ENCODE measurements around the gene UBE2F. TPM values are rescaled to one million over a fixed set of nuclear protein-coding genes. Genes with fewer than 3 reads are reported as not detected.

Gene UBE2F
- total and polyA plus RNA-seq, 2 of the 4 experiments (the other 2 are of a cell fraction) = 44.6 to 59.8 TPM

DNA sequence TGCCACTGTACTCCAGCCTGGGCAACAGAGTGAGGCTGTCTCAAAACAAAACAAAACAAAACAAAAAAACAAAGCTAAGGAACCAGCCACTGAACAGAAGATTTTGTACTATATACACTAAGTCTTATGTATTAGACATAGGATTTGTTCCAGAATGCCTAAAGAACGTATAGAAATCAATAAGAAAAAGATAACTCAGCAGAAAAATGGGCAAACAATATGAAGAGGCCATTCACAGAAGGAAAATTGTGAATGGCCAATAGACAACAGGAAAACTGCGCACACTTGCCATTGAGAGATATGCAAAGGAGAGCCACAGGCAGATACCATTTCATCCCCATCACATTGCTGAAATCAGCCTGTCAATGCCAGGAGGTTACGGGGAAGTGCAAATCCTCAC is 14.9 kb upstream of the UBE2F start:
- H2BK120ac ChIP-seq (ENCODE audit: low read depth, low read length) = no peak overlapping the region
- ATAC-seq (ENCODE audit: low read depth) = no peak
- no peaks in the 10 kb centered on the region; the same call in 1 of the 2 replicates for H3K9me3 ChIP-seq (ENCODE audit: control insufficient read depth, insufficient read depth, low read length)
- CTCF ChIA-PET = no interaction called here
- dilution Hi-C loops (cut with HindIII; ENCODE audit: low sequenced_read_pairs, unreplicated experiment) = no loop called here
- no peak overlapping the region for H3K4me3 ChIP-seq (ENCODE audit: insufficient read depth, low read depth, low read length)
- H3K18ac ChIP-seq (ENCODE audit: low read depth, low read length) = no peak overlapping the region
- no peak overlapping the region for H3K27ac ChIP-seq (ENCODE audit: insufficient read depth, low read length)
- H4K91ac ChIP-seq (ENCODE audit: insufficient read depth, low read depth, low read length) = no peak overlapping the region
- H3K36me3 ChIP-seq (ENCODE audit: control insufficient read depth, insufficient read depth, low read length) = no peaks in the 10 kb centered on the region
- no peaks in the 10 kb centered on the region for H4K20me1 ChIP-seq (ENCODE audit: insufficient read depth, low read length)
- H3K14ac ChIP-seq (replicated peaks; ENCODE audit: low read depth, low read length) = no peak overlapping the region
- H3K4me2 ChIP-seq (ENCODE audit: low read depth, low read length) = no peak overlapping the region
- H4K5ac ChIP-seq (ENCODE audit: low read depth, low read length) = no peak overlapping the region
- no peak overlapping the region for H2BK20ac ChIP-seq (ENCODE audit: low read depth, low read length)
- POLR2A ChIA-PET (ENCODE audit: unreplicated experiment) = no interaction called here
- no peak overlapping the region for H3K56ac ChIP-seq (ENCODE audit: extremely low read depth, insufficient read depth, low read length)
- TF ChIP-seq NFE2L2 (IDR thresholded peaks at IDR 0.05; ENCODE audit: low read depth, low read length) (no peak), POLR2A (IDR thresholded peaks at IDR 0.05; ENCODE audit: low read depth, low read length) (no peak), MAFK (IDR thresholded peaks at IDR 0.05; ENCODE audit: low read depth, low read length) (no peak), CHD1 (IDR thresholded peaks at IDR 0.05; ENCODE audit: low read depth, low read length) (no peak), RCOR1 (IDR thresholded peaks at IDR 0.05; ENCODE audit: insufficient replicate concordance, low read length) (no peak), BHLHE40 (IDR thresholded peaks at IDR 0.05; ENCODE audit: low read depth, low read length) (no peak), SMC3 (IDR thresholded peaks at IDR 0.05; ENCODE audit: low read depth, low read length) (no peak), CEBPB (IDR thresholded peaks at IDR 0.05; ENCODE audit: low read depth, low read length) (no peak), MAZ (IDR thresholded peaks at IDR 0.05; ENCODE audit: borderline replicate concordance, low read depth, low read length) (no peak), RFX5 (IDR thresholded peaks at IDR 0.05; ENCODE audit: low read depth, low read length) (no peak), MXI1 (IDR thresholded peaks at IDR 0.05; ENCODE audit: borderline replicate concordance, low read depth, low read length) (no peak), RAD21 (IDR thresholded peaks at IDR 0.05; ENCODE audit: low read length) (no peak), FOS (IDR thresholded peaks at IDR 0.05; ENCODE audit: low read depth, low read length) (no peak)
- TF ChIP-seq, protein P1, sequence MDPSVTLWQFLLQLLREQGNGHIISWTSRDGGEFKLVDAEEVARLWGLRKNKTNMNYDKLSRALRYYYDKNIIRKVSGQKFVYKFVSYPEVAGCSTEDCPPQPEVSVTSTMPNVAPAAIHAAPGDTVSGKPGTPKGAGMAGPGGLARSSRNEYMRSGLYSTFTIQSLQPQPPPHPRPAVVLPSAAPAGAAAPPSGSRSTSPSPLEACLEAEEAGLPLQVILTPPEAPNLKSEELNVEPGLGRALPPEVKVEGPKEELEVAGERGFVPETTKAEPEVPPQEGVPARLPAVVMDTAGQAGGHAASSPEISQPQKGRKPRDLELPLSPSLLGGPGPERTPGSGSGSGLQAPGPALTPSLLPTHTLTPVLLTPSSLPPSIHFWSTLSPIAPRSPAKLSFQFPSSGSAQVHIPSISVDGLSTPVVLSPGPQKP (IDR thresholded peaks at IDR 0.05; ENCODE audit: borderline replicate concordance, low read depth, low read length) = no peak
- TF ChIP-seq, protein P2, sequence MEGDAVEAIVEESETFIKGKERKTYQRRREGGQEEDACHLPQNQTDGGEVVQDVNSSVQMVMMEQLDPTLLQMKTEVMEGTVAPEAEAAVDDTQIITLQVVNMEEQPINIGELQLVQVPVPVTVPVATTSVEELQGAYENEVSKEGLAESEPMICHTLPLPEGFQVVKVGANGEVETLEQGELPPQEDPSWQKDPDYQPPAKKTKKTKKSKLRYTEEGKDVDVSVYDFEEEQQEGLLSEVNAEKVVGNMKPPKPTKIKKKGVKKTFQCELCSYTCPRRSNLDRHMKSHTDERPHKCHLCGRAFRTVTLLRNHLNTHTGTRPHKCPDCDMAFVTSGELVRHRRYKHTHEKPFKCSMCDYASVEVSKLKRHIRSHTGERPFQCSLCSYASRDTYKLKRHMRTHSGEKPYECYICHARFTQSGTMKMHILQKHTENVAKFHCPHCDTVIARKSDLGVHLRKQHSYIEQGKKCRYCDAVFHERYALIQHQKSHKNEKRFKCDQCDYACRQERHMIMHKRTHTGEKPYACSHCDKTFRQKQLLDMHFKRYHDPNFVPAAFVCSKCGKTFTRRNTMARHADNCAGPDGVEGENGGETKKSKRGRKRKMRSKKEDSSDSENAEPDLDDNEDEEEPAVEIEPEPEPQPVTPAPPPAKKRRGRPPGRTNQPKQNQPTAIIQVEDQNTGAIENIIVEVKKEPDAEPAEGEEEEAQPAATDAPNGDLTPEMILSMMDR (conservative IDR thresholded peaks at IDR 0.05; ENCODE audit: low read depth, low read length) = no peak
- TF ChIP-seq, protein P3, sequence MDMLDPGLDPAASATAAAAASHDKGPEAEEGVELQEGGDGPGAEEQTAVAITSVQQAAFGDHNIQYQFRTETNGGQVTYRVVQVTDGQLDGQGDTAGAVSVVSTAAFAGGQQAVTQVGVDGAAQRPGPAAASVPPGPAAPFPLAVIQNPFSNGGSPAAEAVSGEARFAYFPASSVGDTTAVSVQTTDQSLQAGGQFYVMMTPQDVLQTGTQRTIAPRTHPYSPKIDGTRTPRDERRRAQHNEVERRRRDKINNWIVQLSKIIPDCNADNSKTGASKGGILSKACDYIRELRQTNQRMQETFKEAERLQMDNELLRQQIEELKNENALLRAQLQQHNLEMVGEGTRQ (IDR thresholded peaks at IDR 0.05; ENCODE audit: low read depth, low read length) = no peak
- in situ Hi-C loops (cut with MboI; ENCODE audit: low sequenced_read_pairs) = no loop called here
- DNase-seq = no peak
- H2AK9ac ChIP-seq (replicated peaks; ENCODE audit: low read depth, low read length, poor library complexity) = no peak overlapping the region
- H3K27me3 ChIP-seq (ENCODE audit: control insufficient read depth, insufficient read depth, low read length) = peaks cover 21% of the 10 kb centered on the region
- WGBS, 2 experiments (ENCODE audit: extremely low coverage in 2 of 2, insufficient read length in 1 of 2) = no CpG with 5 or more reads among the region's 3 CpGs
- H2BK15ac ChIP-seq (ENCODE audit: low read depth, low read length) = no peak overlapping the region
- no peaks in the 10 kb centered on the region for H3K79me1 ChIP-seq (ENCODE audit: low read depth in 1 of 2, low read length in 2 of 2)
- no peak overlapping the region for H3K4ac ChIP-seq (ENCODE audit: low read depth, low read length)
- no TSS peak for BruUV-seq (replicated peaks)
- no peak overlapping the region for H2BK5ac ChIP-seq (ENCODE audit: low read depth, low read length, poor library complexity, severe bottlenecking)
- H4K8ac ChIP-seq (ENCODE audit: low read depth in 2 of 2, low read length in 2 of 2) = no peak overlapping the region
- no peaks in the 10 kb centered on the region for H3K9me1 ChIP-seq (ENCODE audit: insufficient read depth, low read length)
- no peak overlapping the region for H3K23ac ChIP-seq (ENCODE audit: low read depth, low read length)
- no peak overlapping the region for H3K9ac ChIP-seq (ENCODE audit: low read depth, low read length)
- no peak overlapping the region for H2AFZ ChIP-seq (replicated peaks; ENCODE audit: low read length, poor library complexity)
- H2AK5ac ChIP-seq (ENCODE audit: low read depth, low read length) = no peak overlapping the region
- intact Hi-C loops (cut with micrococcal nuclease) = no loop called here
- peaks cover 2% of the 10 kb centered on the region; the same call in 1 of the 2 replicates for H3K4me1 ChIP-seq (ENCODE audit: control insufficient read depth, insufficient read depth, low read length)
